GM18505 (cell line): ENCODE measurements around the gene NTSR2.
A peak's percentile ranks its signal among the peaks of the same experiment; 100 is the strongest.

ENCODE experiments used
- ATAC-seq: cut with Tn5 transposase; IDR thresholded peaks from one replicate; pipeline ENCODE4 v1.9.1; 2021; ENCODE audit not compliant: unreplicated experiment
- POLR2A ChIP-seq: IDR thresholded peaks from 4 replicates; pipeline ENCODE4 v1.6.1; 2011; ENCODE audit warnings: borderline replicate concordance; ENCODE audit not compliant: insufficient read depth, insufficient read length; ENCODE audit errors: extremely low read depth

The NTSR2 gene

GRCh38 chr2:11691076-11691660, 21.2 kb upstream of the NTSR2 start:
- ATAC-seq: no peak

GRCh38 chr2:11688222-11689069, 18.5 kb upstream of the NTSR2 start:
- no peak for TF ChIP-seq POLR2A
- peak; percentile 78 for ATAC-seq

More at GRCh38 chr2:11691076-11691660, 21.2 kb upstream of the NTSR2 start:
- TF ChIP-seq POLR2A: no peak

GRCh38 chr2:11687736-11688135, 17.7 kb upstream of the NTSR2 start:
- no peak for ATAC-seq
- no peak for TF ChIP-seq POLR2A

- TF ChIP-seq POLR2A: no peak
- no peak for ATAC-seq
Observed at GRCh38 chr2:11685906-11686470, 16.0 kb upstream of the NTSR2 start.

GRCh38 chr2:11684894-11685460, 15.0 kb upstream of the NTSR2 start:
- no peak for ATAC-seq
- TF ChIP-seq POLR2A: no peak

- no peak for ATAC-seq
- no peak for TF ChIP-seq POLR2A
Observed at GRCh38 chr2:11683966-11684365, 14.0 kb upstream of the NTSR2 start.

- TF ChIP-seq POLR2A: no peak
- ATAC-seq: no peak
Observed at GRCh38 chr2:11683476-11683875, 13.5 kb upstream of the NTSR2 start.

GRCh38 chr2:11682590-11682915, 12.6 kb upstream of the NTSR2 start:
- no peak for ATAC-seq
- TF ChIP-seq POLR2A: no peak

GRCh38 chr2:11681722-11682589, 12.0 kb upstream of the NTSR2 start:
- no peak for TF ChIP-seq POLR2A
- ATAC-seq: no peak

- no peak for ATAC-seq
- TF ChIP-seq POLR2A: no peak
Observed at GRCh38 chr2:11680901-11681721, 11.1 kb upstream of the NTSR2 start.

- TF ChIP-seq POLR2A: no peak
- no peak for ATAC-seq
Observed at GRCh38 chr2:11680182-11680900, 10.3 kb upstream of the NTSR2 start.

- no peak for ATAC-seq
- TF ChIP-seq POLR2A: no peak
Observed at GRCh38 chr2:11679486-11680181, 9.6 kb upstream of the NTSR2 start.

GRCh38 chr2:11679016-11679415, 9.0 kb upstream of the NTSR2 start:
- ATAC-seq: no peak
- TF ChIP-seq POLR2A: no peak
